HG02970 (cell line): Measurements from ENCODE around the gene RBKS.

Experiments used
- ATAC-seq: cut with Tn5 transposase; IDR thresholded peaks from one replicate; pipeline ENCODE4 v1.9.1; 2021; ENCODE audit warnings: mild to moderate bottlenecking, moderate library complexity, moderate number of reproducible peaks; ENCODE audit not compliant: unreplicated experiment, low FRiP score

The RBKS gene

GRCh38 chr2:27803046-27803445 is 87.1 kb downstream of the RBKS start:
- ATAC-seq: no peak

- no peak for ATAC-seq
These were observed 87.6 kb downstream of the RBKS start for GRCh38 chr2:27802547-27802946.

GRCh38 chr2:27800856-27801255 is 89.3 kb downstream of the RBKS start:
- no peak for ATAC-seq

- no peak for ATAC-seq
These were observed 90.6 kb downstream of the RBKS start for GRCh38 chr2:27799646-27800010.

- no peak for ATAC-seq
These were observed 91.1 kb downstream of the RBKS start for GRCh38 chr2:27798948-27799645.

- no peak for ATAC-seq
These were observed 91.7 kb downstream of the RBKS start for GRCh38 chr2:27798486-27798885.

- ATAC-seq: no peak
These were observed 92.3 kb downstream of the RBKS start for GRCh38 chr2:27797841-27798240.

GRCh38 chr2:27796791-27797765 is 93.1 kb downstream of the RBKS start:
- no peak for ATAC-seq

- ATAC-seq: no peak
These were observed 94.3 kb downstream of the RBKS start for GRCh38 chr2:27795868-27796277.

- no peak for ATAC-seq
These were observed 94.9 kb downstream of the RBKS start for GRCh38 chr2:27795093-27795834.

- ATAC-seq: no peak
These were observed 97.4 kb downstream of the RBKS start for GRCh38 chr2:27792759-27793158.

GRCh38 chr2:27790796-27791195 is 99.4 kb downstream of the RBKS start:
- ATAC-seq: no peak

- ATAC-seq: no peak
These were observed 107.5 kb downstream of the RBKS start for GRCh38 chr2:27782701-27783100.

- no peak for ATAC-seq
These were observed 108.7 kb downstream of the RBKS start for GRCh38 chr2:27781496-27781895.

GRCh38 chr2:27779417-27780055 is 110.7 kb downstream of the RBKS start:
- ATAC-seq: no peak

GRCh38 chr2:27776696-27777095 is 113.5 kb downstream of the RBKS start:
- ATAC-seq: no peak

GRCh38 chr2:27776097-27776496 is 114.1 kb downstream of the RBKS start:
- ATAC-seq: no peak

GRCh38 chr2:27773959-27774358 is 116.2 kb downstream of the RBKS start:
- no peak for ATAC-seq

- ATAC-seq: no peak
These were observed 117.4 kb downstream of the RBKS start for GRCh38 chr2:27772804-27773203.

GRCh38 chr2:27771548-27772335 is 118.4 kb downstream of the RBKS start, which contains the start of gene MRPL33:
MRPL33 (plus strand) TSS chr2:27771719; CDS start chr2:27771778, 59 bp downstream.
- peak; percentile 92 for ATAC-seq
